ENCODE results near the gene ABHD6.

- TF ChIP-seq CTCF (IDR thresholded peaks at IDR 0.05; ENCODE audit: extremely low read depth in 1 of 2, insufficient read depth in 1 of 2, low read depth in 1 of 2, low read length in 2 of 2), result no peak
- no peak for TF ChIP-seq POLR2AphosphoS5 (IDR thresholded peaks at IDR 0.05; ENCODE audit: insufficient read depth, low read depth, low read length)
Measured at GRCh38 chr3:58340594-58341244, 103.1 kb downstream of the ABHD6 start.
